A549 (cell line): ENCODE measurements around the gene TUBA1B.

Experiments used
- EHMT2 ChIP-seq: fragments of 200-600 bp; sonication (generic); IDR thresholded peaks from 2 replicates; pipeline ENCODE4 v1.6.1; 2016; ENCODE audit warnings: antibody characterized with exemption, low read depth, mild to moderate bottlenecking, moderate library complexity
- EP300 ChIP-seq, 2 experiments: fragments of >200 bp; sonication (Bioruptor Twin); formaldehyde crosslinking; IDR thresholded peaks; 2 replicates in 1 of 2; 3 replicates in 1 of 2; pipeline ENCODE4 v1.6.1; 2016 to 2017
- JUN ChIP-seq, 2 experiments: fragments of >200 bp; sonication (Bioruptor Twin); formaldehyde crosslinking; IDR thresholded peaks; 2 replicates in 1 of 2; 3 replicates in 1 of 2; pipeline ENCODE4 v1.6.1; 2016 to 2017
- MAZ ChIP-seq: fragments of 150-350 bp; IDR thresholded peaks from 2 replicates; pipeline ENCODE4 v1.6.1; 2014; ENCODE audit warnings: antibody characterized with exemption, low read depth, low read length, borderline replicate concordance
- ZSCAN20 ChIP-seq: fragments of 250-450 bp; sonication (Bioruptor Pico); IDR thresholded peaks from 2 replicates; pipeline ENCODE4 v1.8.0; 2022; ENCODE audit warnings: mild to moderate bottlenecking, moderate library complexity
- TF ChIP-seq, protein P1 (sequence below): fragments of >200 bp; sonication (Bioruptor Twin); formaldehyde crosslinking; IDR thresholded peaks from 3 replicates; pipeline ENCODE4 v1.5.1; 2016
- TF ChIP-seq, protein P2 (sequence below): fragments of >200 bp; sonication (Bioruptor Twin); formaldehyde crosslinking; IDR thresholded peaks from 2 replicates; pipeline ENCODE4 v1.6.1; 2016

DNA sequence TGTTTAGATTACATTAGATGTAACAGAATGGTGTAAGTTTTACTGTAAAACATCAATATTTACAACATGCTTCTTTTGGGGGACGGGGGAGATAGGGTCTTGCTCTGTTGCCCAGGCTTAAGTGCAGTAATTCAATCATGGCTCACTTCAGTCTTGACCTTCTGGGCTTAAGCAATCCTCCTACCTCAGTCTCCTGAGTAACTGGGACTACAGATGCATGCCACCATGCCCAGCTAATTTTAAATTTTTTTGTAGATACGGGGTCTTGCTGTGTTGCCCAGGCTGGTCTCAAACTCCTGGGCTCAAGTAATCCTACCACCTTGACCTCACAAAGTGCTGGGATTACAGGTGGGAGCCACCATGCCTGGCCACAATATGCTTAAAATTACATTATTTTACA lies 33.9 kb upstream of the TUBA1B start:
- TF ChIP-seq, protein P1, sequence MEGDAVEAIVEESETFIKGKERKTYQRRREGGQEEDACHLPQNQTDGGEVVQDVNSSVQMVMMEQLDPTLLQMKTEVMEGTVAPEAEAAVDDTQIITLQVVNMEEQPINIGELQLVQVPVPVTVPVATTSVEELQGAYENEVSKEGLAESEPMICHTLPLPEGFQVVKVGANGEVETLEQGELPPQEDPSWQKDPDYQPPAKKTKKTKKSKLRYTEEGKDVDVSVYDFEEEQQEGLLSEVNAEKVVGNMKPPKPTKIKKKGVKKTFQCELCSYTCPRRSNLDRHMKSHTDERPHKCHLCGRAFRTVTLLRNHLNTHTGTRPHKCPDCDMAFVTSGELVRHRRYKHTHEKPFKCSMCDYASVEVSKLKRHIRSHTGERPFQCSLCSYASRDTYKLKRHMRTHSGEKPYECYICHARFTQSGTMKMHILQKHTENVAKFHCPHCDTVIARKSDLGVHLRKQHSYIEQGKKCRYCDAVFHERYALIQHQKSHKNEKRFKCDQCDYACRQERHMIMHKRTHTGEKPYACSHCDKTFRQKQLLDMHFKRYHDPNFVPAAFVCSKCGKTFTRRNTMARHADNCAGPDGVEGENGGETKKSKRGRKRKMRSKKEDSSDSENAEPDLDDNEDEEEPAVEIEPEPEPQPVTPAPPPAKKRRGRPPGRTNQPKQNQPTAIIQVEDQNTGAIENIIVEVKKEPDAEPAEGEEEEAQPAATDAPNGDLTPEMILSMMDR, result no peak
- TF ChIP-seq ZSCAN20 (CRISPR knock-in tag), result no peak
- TF ChIP-seq MAZ, result no peak
- TF ChIP-seq, protein P2, sequence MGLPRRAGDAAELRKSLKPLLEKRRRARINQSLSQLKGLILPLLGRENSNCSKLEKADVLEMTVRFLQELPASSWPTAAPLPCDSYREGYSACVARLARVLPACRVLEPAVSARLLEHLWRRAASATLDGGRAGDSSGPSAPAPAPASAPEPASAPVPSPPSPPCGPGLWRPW, result no peak
- no peak for TF ChIP-seq JUN (IDR thresholded peaks at IDR 0.05)
- TF ChIP-seq EHMT2, result no peak
- TF ChIP-seq EP300 (IDR thresholded peaks at IDR 0.05), result no peak
